ENCODE data around the gene ZC4H2.

DNA sequence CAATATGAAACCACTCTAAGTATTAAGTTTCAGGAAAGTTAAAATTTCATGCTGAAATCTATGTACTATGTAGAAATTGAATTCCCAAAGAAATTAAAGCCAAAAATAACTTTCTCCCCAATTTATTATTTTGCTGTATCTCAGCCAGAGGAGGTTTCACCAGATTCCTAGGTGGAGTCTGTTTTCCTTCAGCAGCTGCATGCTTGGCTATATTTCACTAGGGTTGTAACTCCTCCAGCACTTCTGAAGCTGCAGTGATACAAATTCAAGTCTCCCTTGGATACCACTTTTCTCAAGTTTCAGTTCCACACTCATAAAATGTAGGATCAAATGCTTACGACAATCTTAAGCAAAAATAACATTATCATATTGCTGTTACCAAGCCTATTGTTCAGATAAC is 41.2 kb upstream of the ZC4H2 start:
- TF ChIP-seq, protein P1, sequence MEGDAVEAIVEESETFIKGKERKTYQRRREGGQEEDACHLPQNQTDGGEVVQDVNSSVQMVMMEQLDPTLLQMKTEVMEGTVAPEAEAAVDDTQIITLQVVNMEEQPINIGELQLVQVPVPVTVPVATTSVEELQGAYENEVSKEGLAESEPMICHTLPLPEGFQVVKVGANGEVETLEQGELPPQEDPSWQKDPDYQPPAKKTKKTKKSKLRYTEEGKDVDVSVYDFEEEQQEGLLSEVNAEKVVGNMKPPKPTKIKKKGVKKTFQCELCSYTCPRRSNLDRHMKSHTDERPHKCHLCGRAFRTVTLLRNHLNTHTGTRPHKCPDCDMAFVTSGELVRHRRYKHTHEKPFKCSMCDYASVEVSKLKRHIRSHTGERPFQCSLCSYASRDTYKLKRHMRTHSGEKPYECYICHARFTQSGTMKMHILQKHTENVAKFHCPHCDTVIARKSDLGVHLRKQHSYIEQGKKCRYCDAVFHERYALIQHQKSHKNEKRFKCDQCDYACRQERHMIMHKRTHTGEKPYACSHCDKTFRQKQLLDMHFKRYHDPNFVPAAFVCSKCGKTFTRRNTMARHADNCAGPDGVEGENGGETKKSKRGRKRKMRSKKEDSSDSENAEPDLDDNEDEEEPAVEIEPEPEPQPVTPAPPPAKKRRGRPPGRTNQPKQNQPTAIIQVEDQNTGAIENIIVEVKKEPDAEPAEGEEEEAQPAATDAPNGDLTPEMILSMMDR (tag by site-specific recombination; IDR thresholded peaks at IDR 0.05): no peak
- TF ChIP-seq ZNF175 (tag by site-specific recombination; IDR thresholded peaks at IDR 0.05) (no peak), ZNF791 (tag by site-specific recombination; IDR thresholded peaks at IDR 0.05) (no peak), ZNF140 (tag by site-specific recombination; IDR thresholded peaks at IDR 0.05) (no peak), ZNF558 (tag by site-specific recombination; IDR thresholded peaks at IDR 0.05) (no peak)
- TF ChIP-seq, protein P2, sequence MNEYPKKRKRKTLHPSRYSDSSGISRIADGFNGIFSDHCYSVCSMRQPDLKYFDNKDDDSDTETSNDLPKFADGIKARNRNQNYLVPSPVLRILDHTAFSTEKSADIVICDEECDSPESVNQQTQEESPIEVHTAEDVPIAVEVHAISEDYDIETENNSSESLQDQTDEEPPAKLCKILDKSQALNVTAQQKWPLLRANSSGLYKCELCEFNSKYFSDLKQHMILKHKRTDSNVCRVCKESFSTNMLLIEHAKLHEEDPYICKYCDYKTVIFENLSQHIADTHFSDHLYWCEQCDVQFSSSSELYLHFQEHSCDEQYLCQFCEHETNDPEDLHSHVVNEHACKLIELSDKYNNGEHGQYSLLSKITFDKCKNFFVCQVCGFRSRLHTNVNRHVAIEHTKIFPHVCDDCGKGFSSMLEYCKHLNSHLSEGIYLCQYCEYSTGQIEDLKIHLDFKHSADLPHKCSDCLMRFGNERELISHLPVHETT (tag by site-specific recombination; IDR thresholded peaks at IDR 0.05): no peak
- TF ChIP-seq, protein P3, sequence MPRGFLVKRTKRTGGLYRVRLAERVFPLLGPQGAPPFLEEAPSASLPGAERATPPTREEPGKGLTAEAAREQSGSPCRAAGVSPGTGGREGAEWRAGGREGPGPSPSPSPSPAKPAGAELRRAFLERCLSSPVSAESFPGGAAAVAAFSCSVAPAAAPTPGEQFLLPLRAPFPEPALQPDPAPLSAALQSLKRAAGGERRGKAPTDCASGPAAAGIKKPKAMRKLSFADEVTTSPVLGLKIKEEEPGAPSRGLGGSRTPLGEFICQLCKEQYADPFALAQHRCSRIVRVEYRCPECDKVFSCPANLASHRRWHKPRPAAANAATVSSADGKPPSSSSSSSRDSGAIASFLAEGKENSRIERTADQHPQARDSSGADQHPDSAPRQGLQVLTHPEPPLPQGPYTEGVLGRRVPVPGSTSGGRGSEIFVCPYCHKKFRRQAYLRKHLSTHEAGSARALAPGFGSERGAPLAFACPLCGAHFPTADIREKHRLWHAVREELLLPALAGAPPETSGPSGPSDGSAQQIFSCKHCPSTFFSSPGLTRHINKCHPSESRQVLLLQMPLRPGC (tag by site-specific recombination; IDR thresholded peaks at IDR 0.05): no peak
- TF ChIP-seq, protein P4, sequence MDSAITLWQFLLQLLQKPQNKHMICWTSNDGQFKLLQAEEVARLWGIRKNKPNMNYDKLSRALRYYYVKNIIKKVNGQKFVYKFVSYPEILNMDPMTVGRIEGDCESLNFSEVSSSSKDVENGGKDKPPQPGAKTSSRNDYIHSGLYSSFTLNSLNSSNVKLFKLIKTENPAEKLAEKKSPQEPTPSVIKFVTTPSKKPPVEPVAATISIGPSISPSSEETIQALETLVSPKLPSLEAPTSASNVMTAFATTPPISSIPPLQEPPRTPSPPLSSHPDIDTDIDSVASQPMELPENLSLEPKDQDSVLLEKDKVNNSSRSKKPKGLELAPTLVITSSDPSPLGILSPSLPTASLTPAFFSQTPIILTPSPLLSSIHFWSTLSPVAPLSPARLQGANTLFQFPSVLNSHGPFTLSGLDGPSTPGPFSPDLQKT (IDR thresholded peaks at IDR 0.05; ENCODE audit: borderline replicate concordance, low read depth, low read length): no peak
- TF ChIP-seq, protein P5, sequence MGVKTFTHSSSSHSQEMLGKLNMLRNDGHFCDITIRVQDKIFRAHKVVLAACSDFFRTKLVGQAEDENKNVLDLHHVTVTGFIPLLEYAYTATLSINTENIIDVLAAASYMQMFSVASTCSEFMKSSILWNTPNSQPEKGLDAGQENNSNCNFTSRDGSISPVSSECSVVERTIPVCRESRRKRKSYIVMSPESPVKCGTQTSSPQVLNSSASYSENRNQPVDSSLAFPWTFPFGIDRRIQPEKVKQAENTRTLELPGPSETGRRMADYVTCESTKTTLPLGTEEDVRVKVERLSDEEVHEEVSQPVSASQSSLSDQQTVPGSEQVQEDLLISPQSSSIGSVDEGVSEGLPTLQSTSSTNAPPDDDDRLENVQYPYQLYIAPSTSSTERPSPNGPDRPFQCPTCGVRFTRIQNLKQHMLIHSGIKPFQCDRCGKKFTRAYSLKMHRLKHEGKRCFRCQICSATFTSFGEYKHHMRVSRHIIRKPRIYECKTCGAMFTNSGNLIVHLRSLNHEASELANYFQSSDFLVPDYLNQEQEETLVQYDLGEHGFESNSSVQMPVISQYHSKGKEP (tag by site-specific recombination; IDR thresholded peaks at IDR 0.05): no peak
